Muscle of leg (tissue), 11 donors: Measurements from ENCODE around the gene ANO7. TPM values are rescaled to one million over a fixed set of nuclear protein-coding genes. Genes with fewer than 3 reads are reported as not detected.

ENCODE experiments used
- DNase-seq: peaks from one replicate; pipeline ENCODE4 v3.0.0; 2013
- H3K27ac ChIP-seq: one replicate; pipeline ENCODE4 v1.5.1; 2013; ENCODE audit warnings: mild to moderate bottlenecking, low read length, control low read depth
- H3K27me3 ChIP-seq: one replicate; pipeline ENCODE4 v1.6.1; 2013; ENCODE audit warnings: low read length; ENCODE audit not compliant: control insufficient read depth, insufficient read depth
- H3K36me3 ChIP-seq: one replicate; pipeline ENCODE4 v1.6.1; 2013; ENCODE audit warnings: low read length; ENCODE audit not compliant: control insufficient read depth, insufficient read depth
- H3K4me1 ChIP-seq: one replicate; pipeline ENCODE4 v1.6.1; 2013; ENCODE audit warnings: low read length; ENCODE audit not compliant: control insufficient read depth, insufficient read depth
- H3K4me3 ChIP-seq: one replicate; pipeline ENCODE4 v1.5.1; 2013; ENCODE audit warnings: low read length, control low read depth
- H3K9me3 ChIP-seq: replicated peaks from 2 replicates; pipeline ENCODE4 v1.6.1; 2013; ENCODE audit warnings: low read depth, low read length; ENCODE audit not compliant: control insufficient read depth
- WGBS: methylation state at CpG from one replicate; pipeline ENCODE4 v1.1.5; 2013; ENCODE audit warnings: missing lambda C conversion rate; ENCODE audit not compliant: insufficient coverage; 5-methylcytosine and 5-hydroxymethylcytosine counted together
- polyA plus RNA-seq, 8 donors: library from polyadenylated mRNA; unstranded; fragments of 120-200 nt; gene quantifications; one replicate each; pipeline versions ENCODE4 v1.2.1 to v1.2.3, GENCODE V29; 2013; ENCODE audit warnings: inconsistent platforms in 1 of 8, low replicate concordance in 1 of 8; ENCODE audit not compliant: insufficient read length in 8 of 8, insufficient read depth in 1 of 8
- total RNA-seq: library from RNA; stranded (reverse); fragments of 120-200 nt; gene quantifications from one replicate; pipeline ENCODE4 v1.2.4, GENCODE V29; 2013

The ANO7 gene
- total and polyA plus RNA-seq, 9 donors, result 0.35 to 2.0 (median 1.1) TPM

DNA sequence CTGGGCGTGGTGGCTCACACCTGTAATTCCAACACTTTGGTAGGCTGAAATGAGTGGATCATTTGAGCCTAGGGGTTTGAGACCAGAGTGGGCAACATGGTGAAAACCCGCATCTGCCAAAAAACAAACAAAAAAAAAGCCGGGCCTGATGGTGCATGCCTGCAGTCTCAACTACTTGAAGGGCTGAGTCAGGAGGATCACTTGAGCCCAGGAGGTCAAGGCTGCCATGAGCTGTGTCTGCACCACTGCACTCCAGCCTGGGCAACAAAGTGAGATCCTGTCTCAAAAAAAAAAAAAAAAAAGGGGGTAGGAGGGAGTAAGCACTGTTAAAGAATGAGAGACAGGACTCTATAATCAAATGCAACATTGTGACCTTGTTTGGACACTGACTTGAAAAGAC lies 72.4 kb downstream of the ANO7 start:
- Histone ChIP-seq H3K9me3 (no peaks in the 10 kb centered on the region), H3K27ac (no peak overlapping the region), H3K4me3 (no peak overlapping the region), H3K36me3 (peaks cover 78% of the 10 kb centered on the region), H3K4me1 (no peaks in the 10 kb centered on the region), H3K27me3 (no peaks in the 10 kb centered on the region)
- no peak for DNase-seq
- WGBS, result no CpG with 5 or more reads among the region's 3 CpGs

DNA sequence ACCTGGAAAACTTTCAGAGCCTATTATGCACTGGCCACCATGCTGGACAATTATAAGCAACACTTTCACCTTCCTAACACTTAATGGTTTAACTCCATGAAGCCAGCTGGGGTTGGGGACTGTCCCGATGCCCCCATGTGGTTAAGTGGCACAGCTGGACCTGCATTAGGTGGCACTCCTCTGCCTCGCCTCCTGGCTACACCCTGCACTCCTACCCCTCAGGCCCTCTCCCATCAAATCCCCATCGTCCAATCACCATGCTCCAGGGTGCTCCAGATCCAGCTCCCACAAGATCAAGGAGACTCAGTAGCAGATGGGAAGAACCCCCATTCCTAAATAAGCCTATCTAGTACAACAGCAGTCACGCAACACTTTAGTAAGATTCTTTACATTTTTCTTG lies 73.2 kb downstream of the ANO7 start:
- Histone ChIP-seq H3K9me3 (no peaks in the 10 kb centered on the region), H3K4me1 (no peaks in the 10 kb centered on the region), H3K36me3 (peaks cover 76% of the 10 kb centered on the region), H3K27ac (no peak overlapping the region), H3K4me3 (no peak overlapping the region), H3K27me3 (no peaks in the 10 kb centered on the region)
- DNase-seq, result no peak
- WGBS, result 86% methylated on average over 2 of the region's 4 CpGs

DNA sequence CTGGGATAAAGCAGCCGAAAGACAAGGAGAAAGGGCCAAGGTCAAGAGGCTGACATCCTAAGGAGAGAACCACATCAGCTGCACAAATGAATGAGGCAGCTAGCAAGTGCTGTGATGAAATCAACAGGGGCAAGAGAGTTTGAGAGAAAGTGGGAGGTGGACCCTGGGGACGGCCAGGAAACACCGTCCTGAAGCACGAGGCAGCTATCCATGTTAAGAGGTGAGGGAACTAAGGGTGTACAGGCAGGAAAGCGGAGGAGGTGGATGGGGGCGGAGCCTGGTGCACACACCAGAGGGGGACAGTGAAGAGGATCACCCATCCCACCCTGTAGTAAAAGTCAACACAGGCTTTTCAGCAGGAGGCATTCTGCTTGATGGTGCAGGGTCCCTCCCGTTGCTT lies 74.6 kb downstream of the ANO7 start:
- no peak for DNase-seq
- WGBS, result 79% methylated on average over 3 of the region's 7 CpGs
- H3K4me1 ChIP-seq, result no peaks in the 10 kb centered on the region
- no peak overlapping the region for H3K27ac ChIP-seq
- no peaks in the 10 kb centered on the region for H3K9me3 ChIP-seq
- peaks cover 79% of the 10 kb centered on the region for H3K36me3 ChIP-seq
- no peaks in the 10 kb centered on the region for H3K27me3 ChIP-seq
- no peak overlapping the region for H3K4me3 ChIP-seq

DNA sequence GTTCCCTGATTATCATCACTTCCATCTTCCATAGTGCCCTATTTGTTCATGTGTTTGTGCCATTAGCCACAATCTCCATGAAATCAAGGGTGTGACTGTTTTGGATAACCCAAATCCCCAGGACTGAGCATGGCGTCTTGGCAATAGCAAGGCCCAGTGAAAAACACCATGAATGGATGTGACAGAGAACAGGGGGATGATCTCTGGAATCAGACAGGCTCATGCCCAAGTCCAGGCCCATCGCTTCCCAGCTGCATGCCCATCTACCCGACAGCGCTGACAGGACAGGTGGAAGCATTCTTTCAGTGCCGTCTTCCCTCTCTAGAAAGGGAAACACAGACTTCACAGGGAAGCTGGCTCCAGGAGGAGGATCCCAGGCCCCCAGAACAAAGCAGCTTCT lies 77.0 kb downstream of the ANO7 start:
- Histone ChIP-seq H3K4me1 (peaks cover 8% of the 10 kb centered on the region), H3K27ac (no peak overlapping the region), H3K9me3 (no peaks in the 10 kb centered on the region), H3K27me3 (no peaks in the 10 kb centered on the region), H3K36me3 (peaks cover 70% of the 10 kb centered on the region), H3K4me3 (no peak overlapping the region)
- no peak for DNase-seq
- WGBS, result 78% methylated on average over 5 of the region's 5 CpGs

DNA sequence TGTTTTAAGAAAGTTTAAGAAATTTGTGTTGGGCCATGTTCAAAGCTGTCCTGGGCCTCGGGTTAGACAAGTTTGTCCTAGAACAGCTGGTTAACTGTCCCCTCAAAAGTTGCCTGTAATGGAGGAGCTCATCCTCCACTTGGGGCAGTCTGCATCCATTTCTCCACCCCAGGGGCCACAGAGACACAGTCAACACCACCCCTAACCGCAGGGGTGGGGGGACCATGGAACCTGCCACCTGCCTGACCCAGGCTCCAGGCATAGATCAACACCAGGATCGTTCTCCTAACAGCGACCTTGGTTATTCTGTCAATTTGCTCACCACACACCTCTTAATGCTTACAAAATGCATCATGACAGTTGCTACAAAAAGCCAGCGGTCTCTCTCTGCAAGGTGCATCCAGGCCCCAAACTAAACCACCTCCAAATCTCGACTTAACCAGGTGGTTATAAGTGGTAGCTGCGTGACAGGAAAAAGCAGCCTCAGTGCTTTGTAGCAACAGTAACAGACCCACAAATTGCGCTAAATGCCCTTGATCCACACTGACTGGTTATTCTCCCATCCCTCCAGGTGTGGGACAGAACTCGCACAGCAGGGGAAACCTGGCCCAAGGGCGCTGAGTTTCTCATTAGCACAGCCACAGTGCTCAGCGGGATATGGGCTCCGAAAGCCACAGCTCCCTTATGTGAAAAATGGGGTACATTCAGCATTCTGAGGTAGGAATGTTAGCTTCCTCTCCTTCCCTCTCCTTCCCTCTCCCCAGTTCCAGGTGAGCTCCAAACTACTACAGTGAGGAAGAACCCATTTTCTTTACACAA lies 79.0 kb downstream of the ANO7 start:
- Histone ChIP-seq H3K36me3 (peaks cover 52% of the 10 kb centered on the region), H3K27ac (no peak overlapping the region), H3K4me3 (no peak overlapping the region), H3K27me3 (no peaks in the 10 kb centered on the region), H3K4me1 (peaks cover 16% of the 10 kb centered on the region), H3K9me3 (no peaks in the 10 kb centered on the region)
- WGBS, result 100% methylated on average over 1 of the region's 12 CpGs
- no peak for DNase-seq

DNA sequence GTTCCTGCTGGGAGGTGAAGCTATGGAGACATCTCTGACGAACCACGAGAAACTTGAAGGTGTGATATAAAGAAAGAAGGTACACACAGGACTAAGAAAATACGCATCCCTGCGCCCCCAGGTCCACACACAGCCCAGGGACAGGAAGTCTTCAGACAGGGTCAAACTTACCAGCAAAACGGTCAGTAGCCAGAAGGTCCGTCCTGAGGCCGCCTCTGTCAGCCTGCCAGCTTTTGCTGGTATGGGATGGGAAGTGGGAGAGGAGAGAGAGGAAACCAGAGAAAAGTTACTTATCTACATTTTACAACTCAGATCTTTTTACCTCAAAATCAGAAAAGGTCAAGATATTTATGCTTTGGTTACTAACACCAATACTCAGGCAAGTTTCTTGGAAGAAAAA lies 79.8 kb downstream of the ANO7 start:
- Histone ChIP-seq H3K36me3 (peaks cover 44% of the 10 kb centered on the region), H3K4me3 (no peak overlapping the region), H3K27ac (no peak overlapping the region), H3K9me3 (no peaks in the 10 kb centered on the region), H3K27me3 (no peaks in the 10 kb centered on the region), H3K4me1 (peaks cover 21% of the 10 kb centered on the region)
- 58% methylated on average over 2 of the region's 7 CpGs for WGBS
- DNase-seq, result no peak

DNA sequence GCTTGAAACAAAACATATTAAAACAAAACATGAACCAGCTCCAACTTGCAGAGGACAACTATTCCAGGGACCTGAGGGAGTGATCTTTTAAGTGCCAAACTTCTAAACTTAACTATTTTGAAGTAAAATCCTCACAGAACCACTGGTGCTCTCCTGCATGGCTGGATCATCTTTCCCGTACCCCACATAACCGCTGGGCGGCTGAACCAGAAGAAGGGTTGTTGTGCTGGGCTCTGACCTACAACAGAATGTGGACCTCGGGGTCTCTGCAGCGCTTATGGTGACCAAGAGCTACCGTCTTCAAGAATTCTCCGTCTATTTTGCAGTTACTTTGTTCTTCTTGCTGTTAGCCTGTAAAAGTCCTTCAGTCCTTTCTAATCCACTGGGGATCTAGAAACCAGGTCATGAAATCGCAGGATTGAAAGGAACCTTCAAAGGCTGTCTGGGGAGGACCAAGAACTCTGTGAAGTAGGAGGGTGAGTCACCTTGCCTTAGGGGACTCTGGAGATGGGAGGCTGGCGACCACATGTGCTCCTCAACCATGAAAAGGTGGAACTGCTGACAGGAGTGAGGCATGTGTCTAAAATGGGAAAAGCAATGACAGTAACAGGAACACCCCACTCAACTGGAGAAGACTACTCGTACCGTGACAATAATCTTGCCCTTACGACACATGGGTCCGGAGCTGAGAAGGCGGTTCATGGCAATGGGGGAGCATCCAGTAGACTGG lies 80.4 kb downstream of the ANO7 start:
- Histone ChIP-seq H3K36me3 (peaks cover 38% of the 10 kb centered on the region), H3K27me3 (no peaks in the 10 kb centered on the region), H3K4me1 (peaks cover 24% of the 10 kb centered on the region), H3K9me3 (no peaks in the 10 kb centered on the region), H3K4me3 (no peak overlapping the region), H3K27ac (no peak overlapping the region)
- 75% methylated on average over 6 of the region's 14 CpGs for WGBS
- no peak for DNase-seq

DNA sequence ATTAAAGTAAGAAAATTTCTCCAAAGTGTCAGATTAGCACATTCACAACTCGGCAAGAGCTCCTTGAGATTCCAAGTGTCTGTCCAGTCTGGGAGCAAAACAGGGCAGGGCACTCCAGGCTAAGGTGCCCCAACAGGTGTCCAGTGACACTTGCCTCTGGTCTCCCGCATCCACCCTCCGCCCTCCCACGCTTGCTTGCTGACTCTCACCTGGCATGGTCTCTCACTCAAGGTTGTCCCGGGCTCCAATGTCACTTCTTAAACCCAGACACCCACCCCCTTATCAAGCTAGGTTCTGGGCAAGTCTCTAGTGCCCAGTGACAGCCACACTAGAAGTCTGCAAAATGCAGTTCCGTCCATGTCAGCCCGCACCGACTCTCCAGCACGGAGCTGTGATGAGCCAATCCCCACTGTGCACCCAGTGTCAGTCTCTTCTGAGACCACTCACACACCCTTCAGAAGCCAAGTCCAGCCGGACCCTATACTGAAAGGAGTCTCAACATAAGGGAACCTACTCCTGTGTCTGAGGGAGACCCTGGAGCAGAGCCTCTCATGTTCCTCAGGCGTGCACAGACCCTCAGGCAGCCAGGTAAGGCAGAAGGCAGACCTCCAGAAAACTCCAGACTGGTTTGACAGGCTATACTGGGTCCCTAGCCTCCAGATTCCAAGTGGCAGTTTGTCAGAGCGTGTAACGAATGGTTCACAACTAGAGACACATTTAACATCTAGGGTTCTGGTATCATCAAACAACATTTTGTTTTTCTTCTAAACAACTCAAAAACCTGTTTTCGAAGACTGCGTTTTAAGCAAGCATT lies 81.4 kb downstream of the ANO7 start:
- H3K27me3 ChIP-seq, result no peaks in the 10 kb centered on the region
- no peak overlapping the region for H3K4me3 ChIP-seq
- no peaks in the 10 kb centered on the region for H3K9me3 ChIP-seq
- 77% methylated on average over 15 of the region's 15 CpGs for WGBS
- no peak overlapping the region for H3K27ac ChIP-seq
- H3K36me3 ChIP-seq, result peaks cover 29% of the 10 kb centered on the region
- no peak for DNase-seq
- peaks cover 24% of the 10 kb centered on the region for H3K4me1 ChIP-seq

DNA sequence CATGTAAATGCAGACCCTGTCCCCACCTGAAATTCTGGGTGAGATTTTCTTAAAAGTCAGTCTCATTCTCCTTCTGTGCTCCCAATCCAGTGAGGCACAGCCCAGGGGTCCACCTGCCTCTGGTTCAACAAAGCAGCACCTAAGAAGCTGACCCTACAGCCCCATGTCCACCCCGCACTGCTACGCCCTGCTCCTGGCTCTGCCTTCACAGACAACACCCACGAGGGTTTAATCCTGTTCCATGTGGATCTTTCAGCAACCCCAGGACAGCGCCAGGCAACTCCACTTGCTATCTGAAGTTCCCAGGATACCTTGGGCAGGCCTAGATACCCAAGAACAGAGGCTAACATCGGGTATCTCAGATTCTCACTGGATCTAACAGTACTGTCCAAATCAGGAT lies 82.1 kb downstream of the ANO7 start:
- peaks cover 24% of the 10 kb centered on the region for H3K36me3 ChIP-seq
- peaks cover 24% of the 10 kb centered on the region for H3K4me1 ChIP-seq
- no peak overlapping the region for H3K27ac ChIP-seq
- DNase-seq, result no peak
- no peaks in the 10 kb centered on the region for H3K9me3 ChIP-seq
- WGBS, result 50% methylated on average over 5 of the region's 5 CpGs
- H3K4me3 ChIP-seq, result no peak overlapping the region
- H3K27me3 ChIP-seq, result no peaks in the 10 kb centered on the region
